GM12891 (cell line): ENCODE data around the gene DENND4B.

ENCODE experiments used
- PAX5 ChIP-seq: IDR thresholded peaks from 2 replicates; pipeline ENCODE4 v1.6.1; 2011; ENCODE audit warnings: low read length, moderate library complexity, mild to moderate bottlenecking; ENCODE audit not compliant: insufficient read depth, severe bottlenecking
- POLR2A ChIP-seq: IDR thresholded peaks from 2 replicates; pipeline ENCODE4 v1.6.1; 2011; ENCODE audit warnings: low read depth, low read length, control low read depth
- POLR2AphosphoS5 ChIP-seq: IDR thresholded peaks from 2 replicates; pipeline ENCODE4 v1.6.1; 2011; ENCODE audit warnings: low read depth, low read length, control low read depth
- POU2F2 ChIP-seq: IDR thresholded peaks from 2 replicates; pipeline ENCODE4 v1.6.1; 2011; ENCODE audit warnings: low read depth, mild to moderate bottlenecking, control low read depth, low read length, moderate library complexity
- SPI1 ChIP-seq: IDR thresholded peaks from 2 replicates; pipeline ENCODE4 v1.6.1; 2011; ENCODE audit warnings: low read depth, low read length, control low read depth
- TAF1 ChIP-seq: IDR thresholded peaks from 2 replicates; pipeline ENCODE4 v1.6.1; 2011; ENCODE audit warnings: low read depth, low read length, control low read depth

- TF ChIP-seq POLR2A (no peak), POLR2AphosphoS5 (no peak), SPI1 (no peak), TAF1 (no peak), PAX5 (no peak), POU2F2 (no peak)
Observed at GRCh38 chr1:153960206-153960605, 13.7 kb upstream of the DENND4B start.
